ENCODE results near the gene DGKQ.
"Not testable (repeated sequence)": the region's sequence is repeated elsewhere in the genome, so short reads cannot be mapped to it uniquely, and the experiment has no call there.

The DGKQ gene

DNA sequence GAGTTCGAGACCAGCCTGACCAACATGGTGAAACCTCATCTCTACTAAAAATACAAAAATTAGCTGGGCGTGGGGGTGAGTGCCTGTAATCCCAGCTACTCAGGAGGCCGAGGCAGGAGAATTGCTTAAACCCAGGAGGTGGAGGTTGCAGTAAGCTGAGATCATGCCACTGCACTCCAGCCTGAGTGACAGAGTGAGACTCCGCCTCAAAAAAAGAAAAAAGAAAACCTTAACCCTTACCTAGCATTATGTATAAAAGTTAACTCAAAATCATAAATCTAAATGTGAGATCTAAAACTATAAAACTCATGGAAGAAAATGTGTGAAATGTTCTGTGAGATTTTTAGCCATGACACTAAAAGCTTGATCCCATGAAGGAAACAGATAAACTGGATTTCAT, 33.9 kb downstream of the DGKQ start:
- H3K9me3 ChIP-seq (ENCODE audit: control insufficient read depth, insufficient read depth, low read length): not testable (repeated sequence)

DNA sequence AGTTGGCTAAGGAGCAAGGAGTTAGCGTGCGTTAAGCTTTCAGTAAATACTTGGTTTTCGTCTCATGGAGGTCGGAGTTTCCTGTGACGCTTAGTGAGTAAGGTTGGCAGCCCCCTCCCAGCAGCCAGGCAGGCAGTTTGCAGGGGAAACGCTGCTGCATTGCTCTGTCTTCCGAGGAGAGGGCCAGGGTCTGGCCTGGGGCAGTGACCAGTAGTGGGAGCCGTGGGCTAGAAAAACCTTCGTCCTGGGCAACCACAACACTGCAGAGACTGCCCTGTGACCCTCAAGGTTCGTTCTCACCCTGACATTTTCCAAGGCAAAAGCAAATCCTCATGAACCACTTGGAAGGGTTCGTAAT, 40.7 kb downstream of the DGKQ start:
- no peaks in the 10 kb centered on the region for H3K36me3 ChIP-seq (ENCODE audit: control insufficient read depth, insufficient read depth, low read length)
- H3K27me3 ChIP-seq (ENCODE audit: control insufficient read depth, insufficient read depth, low read length): no peaks in the 10 kb centered on the region
- peak overlapping the region; percentile 98 for H3K4me3 ChIP-seq (ENCODE audit: low read depth, low read length)
- peak overlapping the region; percentile 74 for H3K9ac ChIP-seq (ENCODE audit: low read depth, low read length)
- peaks cover 6% of the 10 kb centered on the region for H3K4me1 ChIP-seq (ENCODE audit: control insufficient read depth, insufficient read depth, low read length)
- H3K9me3 ChIP-seq (ENCODE audit: control insufficient read depth, insufficient read depth, low read length): no peaks in the 10 kb centered on the region

More for the DNA sequence above, 33.9 kb downstream of the DGKQ start:
- H3K4me3 ChIP-seq (ENCODE audit: low read depth, low read length); H3K4me1 ChIP-seq (ENCODE audit: control insufficient read depth, insufficient read depth, low read length); H3K36me3 ChIP-seq (ENCODE audit: control insufficient read depth, insufficient read depth, low read length); H3K27me3 ChIP-seq (ENCODE audit: control insufficient read depth, insufficient read depth, low read length); H3K9ac ChIP-seq (ENCODE audit: low read depth, low read length): not testable (repeated sequence)

DNA sequence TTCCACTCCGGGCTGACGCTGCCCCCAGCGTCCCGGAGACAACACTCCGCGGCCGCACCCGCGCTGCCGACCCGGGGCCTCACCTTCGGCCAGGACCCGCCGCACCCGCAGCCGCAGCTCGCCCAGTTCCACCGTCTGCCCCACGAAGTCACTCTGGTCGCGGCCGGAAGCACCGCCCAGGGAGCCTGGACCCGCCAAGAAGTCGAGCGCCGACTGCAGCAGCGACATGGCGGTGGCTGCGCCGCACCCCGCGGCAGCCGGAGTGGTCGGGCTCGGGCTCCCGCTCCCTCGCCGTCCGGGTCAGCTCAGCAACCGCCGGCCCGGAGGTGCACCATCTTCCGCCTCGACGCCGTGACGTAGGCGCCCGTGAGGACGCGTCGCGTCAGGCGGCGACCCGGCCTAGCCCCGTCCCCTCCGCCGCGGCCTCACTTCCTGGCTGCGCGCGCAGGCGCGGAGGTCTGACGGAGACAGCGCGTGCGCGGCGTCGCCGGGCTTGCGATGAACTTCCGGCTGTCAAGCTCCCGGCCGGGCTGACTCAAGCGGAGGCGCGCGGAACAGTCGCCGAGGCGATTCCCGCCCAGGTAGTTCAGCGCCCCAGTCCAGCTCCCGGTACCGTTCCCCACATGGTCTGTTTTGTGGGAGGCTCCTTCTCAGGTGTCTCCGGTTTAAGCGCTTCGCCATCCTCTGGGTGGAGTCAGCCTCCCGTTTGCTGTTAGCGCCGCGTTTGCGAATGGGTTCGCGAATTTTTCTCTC, 41.2 kb downstream of the DGKQ start, which contains the start of the genes GAK and TMEM175:
Gene GAK, minus strand, starts transcription at position 357 of the 753 bp plus-strand sequence. Its CDS starts 129 bp downstream, at position 228.
Gene TMEM175, plus strand, starts transcription at position 501 of the 753 bp plus-strand sequence. CDS start 15,280 bp downstream, outside the sequence.
- Histone ChIP-seq H3K4me1 (ENCODE audit: control insufficient read depth, insufficient read depth, low read length) (peaks cover 6% of the 10 kb centered on the region), H3K4me3 (ENCODE audit: low read depth, low read length) (peak within 1 kb of the TSS; percentile 98), H3K9me3 (ENCODE audit: control insufficient read depth, insufficient read depth, low read length) (no peaks in the 10 kb centered on the region), H3K36me3 (ENCODE audit: control insufficient read depth, insufficient read depth, low read length) (no peaks in the 10 kb centered on the region), H3K27me3 (ENCODE audit: control insufficient read depth, insufficient read depth, low read length) (no peaks in the 10 kb centered on the region), H3K9ac (ENCODE audit: low read depth, low read length) (peak within 1 kb of the TSS; percentile 96)

DNA sequence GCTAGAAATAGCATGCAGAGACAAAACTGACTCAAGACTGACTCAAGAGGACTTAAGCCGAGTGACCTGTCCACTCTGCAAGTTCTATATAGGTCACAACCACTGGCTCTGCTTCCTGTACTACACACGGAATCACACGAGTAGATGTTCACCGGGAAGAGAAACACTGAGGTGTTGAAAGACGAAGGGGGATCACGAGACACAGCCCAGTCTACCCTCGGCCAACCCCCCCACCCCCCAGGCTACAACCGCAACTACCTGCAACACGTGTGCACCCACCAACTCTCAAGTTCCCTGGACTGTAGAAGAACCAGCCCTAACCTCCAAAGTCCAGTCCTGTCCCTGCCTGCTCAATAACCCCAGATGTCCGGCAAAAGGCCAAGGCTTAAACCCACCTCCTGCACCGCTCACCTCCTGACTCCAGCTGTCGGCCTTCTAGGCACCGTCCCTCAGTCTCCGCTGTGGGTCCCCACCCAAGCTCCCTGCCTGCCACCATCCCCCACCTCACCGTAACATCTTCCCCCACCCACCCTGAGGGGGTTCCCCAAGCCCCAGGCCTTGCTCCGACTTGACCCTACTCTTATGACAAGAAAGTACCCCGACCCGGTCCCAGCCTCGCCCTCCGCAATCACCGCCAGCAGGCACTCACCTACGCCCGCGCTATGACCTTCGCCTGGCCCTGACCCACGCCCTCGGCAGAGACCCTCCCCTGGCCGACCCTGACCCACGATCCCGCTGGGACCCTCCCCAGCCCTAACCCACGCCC, 42.0 kb downstream of the DGKQ start:
- peaks cover 7% of the 10 kb centered on the region for H3K4me1 ChIP-seq (ENCODE audit: control insufficient read depth, insufficient read depth, low read length)

DNA sequence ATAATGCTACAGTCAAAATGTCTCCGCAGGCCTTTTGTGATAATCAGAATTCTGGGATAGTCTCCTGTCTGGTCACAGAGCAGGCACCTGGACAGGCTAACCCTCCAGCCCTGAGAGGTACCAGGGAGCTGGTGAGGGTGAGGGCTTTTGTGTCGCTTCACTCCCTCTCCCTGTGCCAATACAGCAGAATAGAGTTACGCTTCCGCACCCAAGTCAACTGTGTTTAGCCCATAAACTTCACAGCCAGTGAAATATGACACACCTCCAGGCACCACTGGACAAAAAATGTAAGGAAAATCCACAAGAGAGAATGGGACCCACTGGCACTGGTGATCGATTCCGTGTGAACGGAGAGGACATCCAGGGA, 42.6 kb downstream of the DGKQ start:
- Histone ChIP-seq H3K9ac (ENCODE audit: low read depth, low read length) (peak overlapping the region; percentile 96), H3K4me1 (ENCODE audit: control insufficient read depth, insufficient read depth, low read length) (peaks cover 9% of the 10 kb centered on the region), H3K4me3 (ENCODE audit: low read depth, low read length) (peak overlapping the region; percentile 98), H3K27me3 (ENCODE audit: control insufficient read depth, insufficient read depth, low read length) (no peaks in the 10 kb centered on the region), H3K36me3 (ENCODE audit: control insufficient read depth, insufficient read depth, low read length) (peaks cover 2% of the 10 kb centered on the region), H3K9me3 (ENCODE audit: control insufficient read depth, insufficient read depth, low read length) (no peaks in the 10 kb centered on the region)

More for the DNA sequence above, 42.0 kb downstream of the DGKQ start:
- peak overlapping the region; percentile 98 for H3K4me3 ChIP-seq (ENCODE audit: low read depth, low read length)
- no peaks in the 10 kb centered on the region for H3K27me3 ChIP-seq (ENCODE audit: control insufficient read depth, insufficient read depth, low read length)
- H3K36me3 ChIP-seq (ENCODE audit: control insufficient read depth, insufficient read depth, low read length): peaks cover 1% of the 10 kb centered on the region
- peak overlapping the region; percentile 96 for H3K9ac ChIP-seq (ENCODE audit: low read depth, low read length)
- H3K9me3 ChIP-seq (ENCODE audit: control insufficient read depth, insufficient read depth, low read length): no peaks in the 10 kb centered on the region

DNA sequence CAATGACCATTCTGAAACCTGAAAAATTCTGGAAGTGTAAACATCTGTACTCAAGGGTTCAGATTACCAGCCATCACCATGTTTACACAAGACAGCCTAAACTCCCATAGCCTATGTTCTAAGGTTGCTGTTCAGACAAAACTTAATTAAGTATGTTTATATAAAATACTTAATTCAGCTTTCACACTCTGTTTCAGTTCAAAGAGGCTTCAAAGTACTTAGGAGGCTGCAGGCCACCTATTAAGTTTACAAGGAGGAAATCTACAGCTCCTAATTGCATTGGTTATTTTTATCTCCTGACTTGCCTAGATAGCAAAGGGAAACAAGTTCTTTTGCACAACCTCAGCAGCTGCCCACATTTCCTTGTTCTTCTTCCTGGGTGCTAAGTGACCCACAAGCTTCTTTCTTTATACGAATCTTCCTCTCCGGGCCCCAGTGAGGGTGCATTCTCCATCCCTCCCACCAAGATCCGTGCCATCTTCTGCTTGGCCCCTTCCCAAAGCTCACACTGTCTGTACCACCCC, 43.3 kb downstream of the DGKQ start:
- no peak overlapping the region for H3K9ac ChIP-seq (ENCODE audit: low read depth, low read length)
- H3K4me3 ChIP-seq (ENCODE audit: low read depth, low read length): no peak overlapping the region
- H3K27me3 ChIP-seq (ENCODE audit: control insufficient read depth, insufficient read depth, low read length): no peaks in the 10 kb centered on the region
- no peaks in the 10 kb centered on the region for H3K9me3 ChIP-seq (ENCODE audit: control insufficient read depth, insufficient read depth, low read length)
- H3K36me3 ChIP-seq (ENCODE audit: control insufficient read depth, insufficient read depth, low read length): peaks cover 2% of the 10 kb centered on the region
- peaks cover 10% of the 10 kb centered on the region for H3K4me1 ChIP-seq (ENCODE audit: control insufficient read depth, insufficient read depth, low read length)

DNA sequence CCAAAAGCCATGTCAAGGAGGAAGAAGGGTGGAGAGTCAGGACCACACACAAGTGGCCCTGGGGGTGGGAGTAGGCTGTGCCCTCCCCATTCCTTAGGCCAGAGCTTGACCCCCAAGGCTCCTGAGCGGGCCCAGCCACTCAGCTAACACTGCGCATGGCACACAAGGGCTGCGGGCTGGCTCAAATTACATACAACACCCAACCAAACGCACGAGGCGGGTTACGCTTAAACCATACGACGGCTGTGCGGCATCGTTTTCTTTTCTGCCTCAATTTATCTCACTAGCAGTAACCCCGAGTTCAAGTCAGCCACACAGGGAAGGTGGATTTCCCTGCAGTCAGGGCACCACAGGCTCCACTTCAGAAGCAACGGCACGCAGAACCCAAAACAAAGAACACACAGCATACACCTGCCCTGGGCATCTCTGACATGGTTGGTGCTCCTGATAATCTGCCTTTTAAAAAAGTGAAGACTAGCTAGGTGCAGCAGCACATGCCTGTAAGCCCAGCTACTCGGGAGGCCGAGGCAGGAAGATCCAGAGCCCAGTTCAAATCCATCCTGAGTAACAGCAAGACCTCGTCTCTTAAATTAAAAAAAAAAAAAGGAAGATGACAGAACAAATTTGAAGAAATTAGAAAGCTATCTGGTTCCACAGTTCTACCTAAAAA, 44.1 kb downstream of the DGKQ start:
- Histone ChIP-seq H3K9ac (ENCODE audit: low read depth, low read length) (no peak overlapping the region), H3K4me1 (ENCODE audit: control insufficient read depth, insufficient read depth, low read length) (peaks cover 13% of the 10 kb centered on the region), H3K36me3 (ENCODE audit: control insufficient read depth, insufficient read depth, low read length) (peaks cover 2% of the 10 kb centered on the region), H3K9me3 (ENCODE audit: control insufficient read depth, insufficient read depth, low read length) (no peaks in the 10 kb centered on the region), H3K4me3 (ENCODE audit: low read depth, low read length) (no peak overlapping the region), H3K27me3 (ENCODE audit: control insufficient read depth, insufficient read depth, low read length) (no peaks in the 10 kb centered on the region)

DNA sequence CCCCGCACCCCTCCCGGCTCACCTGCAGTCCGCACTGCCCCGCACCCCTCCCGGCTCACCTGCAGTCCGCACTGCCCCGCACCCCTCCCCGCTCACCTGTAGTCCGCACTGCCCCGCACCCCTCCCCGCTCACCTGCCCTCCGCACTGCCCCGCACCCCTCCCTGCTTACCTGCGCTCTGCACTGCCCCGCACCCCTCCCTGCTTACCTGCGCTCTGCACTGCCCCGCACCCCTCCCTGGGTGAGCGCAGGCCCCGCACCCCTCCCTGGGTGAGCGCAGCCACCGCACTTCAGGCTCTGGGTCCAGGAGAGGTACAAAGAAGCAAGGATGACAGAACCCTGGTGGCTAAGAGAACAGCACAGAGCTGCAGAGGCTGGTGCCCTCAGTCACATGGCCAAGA, 45.8 kb downstream of the DGKQ start:
- not testable (repeated sequence) for H3K4me3 ChIP-seq (ENCODE audit: low read depth, low read length); H3K36me3 ChIP-seq (ENCODE audit: control insufficient read depth, insufficient read depth, low read length); H3K27me3 ChIP-seq (ENCODE audit: control insufficient read depth, insufficient read depth, low read length); H3K9ac ChIP-seq (ENCODE audit: low read depth, low read length); H3K9me3 ChIP-seq (ENCODE audit: control insufficient read depth, insufficient read depth, low read length)
- H3K4me1 ChIP-seq (ENCODE audit: control insufficient read depth, insufficient read depth, low read length): peaks cover 13% of the 10 kb centered on the region

DNA sequence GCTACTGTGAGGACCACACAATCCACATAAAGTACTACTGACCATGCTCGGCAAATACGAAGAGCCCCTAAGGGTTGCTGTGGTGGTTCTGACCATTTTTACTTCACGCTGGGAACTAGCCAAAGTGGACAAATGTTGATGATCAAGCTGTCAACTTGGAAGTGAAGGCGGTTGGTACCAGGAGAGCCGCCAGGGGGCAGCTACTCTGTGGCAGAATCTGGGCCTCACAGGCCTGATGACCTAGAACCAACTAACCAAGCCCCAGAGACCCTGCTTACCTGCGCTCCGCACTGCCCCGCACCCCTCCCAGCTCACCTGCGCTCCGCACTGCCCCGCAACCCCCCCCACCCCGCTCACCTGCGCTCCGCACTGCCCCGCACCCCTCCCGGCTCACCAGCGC, 46.8 kb downstream of the DGKQ start:
- Histone ChIP-seq H3K4me1 (ENCODE audit: control insufficient read depth, insufficient read depth, low read length) (peaks cover 13% of the 10 kb centered on the region), H3K9me3 (ENCODE audit: control insufficient read depth, insufficient read depth, low read length) (no peaks in the 10 kb centered on the region), H3K36me3 (ENCODE audit: control insufficient read depth, insufficient read depth, low read length) (peaks cover 2% of the 10 kb centered on the region), H3K4me3 (ENCODE audit: low read depth, low read length) (no peak overlapping the region), H3K9ac (ENCODE audit: low read depth, low read length) (no peak overlapping the region), H3K27me3 (ENCODE audit: control insufficient read depth, insufficient read depth, low read length) (no peaks in the 10 kb centered on the region)

DNA sequence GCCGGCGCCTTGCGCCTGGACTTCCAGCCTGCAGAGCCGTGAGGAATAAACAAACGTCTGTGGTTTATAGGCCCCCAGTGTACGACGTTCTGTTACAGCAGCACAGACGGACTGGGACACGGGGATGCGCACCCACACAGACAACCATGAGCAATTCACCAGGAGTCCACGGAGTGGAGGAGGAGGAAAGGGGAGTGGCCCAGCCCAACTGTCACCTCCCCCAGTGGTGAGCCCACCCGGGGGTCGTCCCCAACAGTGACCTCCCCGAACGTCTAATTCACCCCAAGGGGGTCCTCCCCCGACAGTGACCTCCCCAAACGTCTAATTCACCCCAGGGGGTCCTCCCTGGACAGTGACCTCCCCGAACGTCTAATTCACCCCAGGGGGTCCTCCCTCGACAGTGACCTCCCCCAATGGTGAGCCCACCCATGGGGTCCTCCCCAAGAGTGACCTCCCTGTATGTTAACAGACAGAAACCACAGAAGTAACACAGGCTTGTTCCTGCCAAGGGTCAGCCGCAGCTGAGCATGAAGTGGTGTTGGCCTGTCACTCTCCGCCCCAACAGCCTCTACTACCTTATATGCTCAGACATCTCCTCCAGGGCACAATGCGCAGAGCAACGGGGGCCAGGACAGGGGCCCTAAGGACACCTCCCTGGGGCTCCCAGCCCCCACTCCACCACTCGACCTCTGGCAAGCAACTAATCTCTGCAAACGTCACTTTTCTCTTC, 47.4 kb downstream of the DGKQ start:
- Histone ChIP-seq H3K27me3 (ENCODE audit: control insufficient read depth, insufficient read depth, low read length) (no peaks in the 10 kb centered on the region), H3K9me3 (ENCODE audit: control insufficient read depth, insufficient read depth, low read length) (no peaks in the 10 kb centered on the region), H3K9ac (ENCODE audit: low read depth, low read length) (no peak overlapping the region), H3K4me3 (ENCODE audit: low read depth, low read length) (no peak overlapping the region), H3K36me3 (ENCODE audit: control insufficient read depth, insufficient read depth, low read length) (peaks cover 2% of the 10 kb centered on the region), H3K4me1 (ENCODE audit: control insufficient read depth, insufficient read depth, low read length) (peaks cover 12% of the 10 kb centered on the region)

DNA sequence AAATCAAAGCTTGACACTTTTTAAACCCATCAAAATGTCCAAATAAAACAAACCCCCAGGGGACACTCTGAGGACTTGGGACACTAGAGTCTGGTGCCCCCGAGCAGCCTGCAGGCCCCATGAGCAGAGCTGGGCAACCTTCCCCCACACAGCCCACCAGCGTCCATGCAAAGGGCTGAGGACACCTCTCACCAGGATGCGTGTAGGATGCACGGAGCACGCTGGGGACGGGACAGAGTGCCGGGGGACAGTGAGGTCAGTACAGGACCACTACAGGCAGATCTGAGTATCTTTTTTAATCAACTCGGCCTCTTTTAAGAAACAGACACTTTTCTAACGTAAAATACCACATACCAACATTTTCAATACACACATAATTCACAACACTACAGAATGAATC, 48.2 kb downstream of the DGKQ start:
- H3K4me1 ChIP-seq (ENCODE audit: control insufficient read depth, insufficient read depth, low read length): peaks cover 7% of the 10 kb centered on the region
- H3K4me3 ChIP-seq (ENCODE audit: low read depth, low read length): no peak overlapping the region
- peaks cover 2% of the 10 kb centered on the region for H3K36me3 ChIP-seq (ENCODE audit: control insufficient read depth, insufficient read depth, low read length)

More for the DNA sequence above, 48.2 kb downstream of the DGKQ start:
- no peak overlapping the region for H3K9ac ChIP-seq (ENCODE audit: low read depth, low read length)
- H3K27me3 ChIP-seq (ENCODE audit: control insufficient read depth, insufficient read depth, low read length): no peaks in the 10 kb centered on the region
- H3K9me3 ChIP-seq (ENCODE audit: control insufficient read depth, insufficient read depth, low read length): no peaks in the 10 kb centered on the region
